Esophagus squamous epithelium (tissue), 5 donors: ENCODE data around the gene HMCN2. TPM values are rescaled to one million over a fixed set of nuclear protein-coding genes. Genes with fewer than 3 reads are reported as not detected.

ENCODE experiments used
- DNase-seq: peaks from one replicate; lab custom pipeline; 2025; lab: John Stamatoyannopoulos, UW
- H3K27ac ChIP-seq, 4 donors: fragments of 200-600 bp; sonication (generic); one replicate each; pipeline ENCODE4 v1.5.1; 2016 to 2019; ENCODE audit warnings: mild to moderate bottlenecking in 1 of 4
- H3K27me3 ChIP-seq, 4 donors: fragments of 200-600 bp; sonication (generic); 1 replicate in 3 of 4; 2 replicates in 1 of 4; pipeline versions ENCODE4 v1.5.1 to v1.6.0; 2017 to 2021; ENCODE audit warnings: antibody characterized with exemption in 1 of 4
- H3K36me3 ChIP-seq, 3 donors: fragments of 200-600 bp; sonication (generic); one replicate each; pipeline ENCODE4 v1.5.1; 2016 to 2019
- H3K4me1 ChIP-seq, 3 donors: fragments of 200-600 bp; sonication (generic); one replicate each; pipeline ENCODE4 v1.5.1; 2017 to 2019
- H3K4me3 ChIP-seq, 4 donors: fragments of 200-600 bp; sonication (generic); 1 replicate in 3 of 4; 2 replicates in 1 of 4; pipeline ENCODE4 v1.5.1; 2016 to 2019; ENCODE audit warnings: mild to moderate bottlenecking in 2 of 4, moderate library complexity in 1 of 4
- H3K9me3 ChIP-seq, 3 donors: fragments of 200-600 bp; sonication (generic); one replicate each; pipeline ENCODE4 v1.5.1; 2016 to 2019
- POLR2A ChIP-seq, 4 donors: fragments of 450-650 bp; IDR thresholded peaks; one replicate each; pipeline ENCODE4 v1.6.1; 2017; ENCODE audit warnings: antibody characterized with exemption in 4 of 4, mild to moderate bottlenecking in 4 of 4, moderate library complexity in 3 of 4
- WGBS, 2 donors: methylation state at CpG; one replicate each; pipeline ENCODE4 v1.1.5; 2018; 5-methylcytosine and 5-hydroxymethylcytosine counted together
- intact Hi-C: fragments of 100-400 bp; cut with DNase I; formaldehyde crosslinking; loops from one replicate; pipeline ENCODE4 v1.15.0; 2022
- total RNA-seq, 4 donors: library from RNA; depleted of rRNA; stranded (reverse); fragments of >200 nt; gene quantifications; one replicate each; pipeline ENCODE4 v1.1.0, GENCODE V29; 2016
- TF ChIP-seq, protein P1 (sequence below), 6 experiments: fragments of 450-650 bp in 4 of 6; fragments of 200-600 bp in 2 of 6; sonication (generic) in 2 of 6; IDR thresholded peaks; one replicate each; pipeline ENCODE4 v1.5.1; 2016 to 2019; ENCODE audit warnings: antibody characterized with exemption in 6 of 6, mild to moderate bottlenecking in 4 of 6, moderate library complexity in 4 of 6
- donor health status: DM: yes; HTN: yes; CAD: no.

Gene HMCN2
- total RNA-seq, result 1 to 10 TPM in 1 of 4 donors, under 1 TPM in 3; 0.53 to 4.8 (median 0.78) TPM

- Histone ChIP-seq H3K27me3 (peaks cover 0 to 83% (median 5%) of the 10 kb centered on the region in 4 donors), H3K4me3 (peak within 1 kb of the TSS in 3 of 4 donors; percentile 32 to 65 (median 47))
Measured at GRCh38 chr9:130265431-130266235, at the start of gene HMCN2. HMCN2 (plus strand) TSS chr9:130265760; CDS start chr9:130265879, 119 bp downstream.

DNA sequence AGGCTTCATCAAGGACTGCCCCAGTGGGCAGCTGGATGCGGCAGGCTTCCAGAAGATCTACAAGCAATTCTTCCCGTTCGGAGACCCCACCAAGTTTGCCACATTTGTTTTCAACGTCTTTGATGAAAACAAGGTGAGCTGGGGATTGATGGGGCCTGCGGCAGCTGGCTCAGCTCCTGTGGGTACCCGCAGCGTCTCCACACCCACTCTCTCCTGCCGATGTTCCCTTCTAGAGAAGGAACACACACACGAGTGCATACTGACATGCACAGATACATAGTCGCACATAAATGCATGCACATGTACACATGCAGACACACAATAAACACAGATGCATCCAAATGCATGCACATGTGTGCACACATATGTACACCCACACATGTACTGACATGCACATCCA is 47.7 kb upstream of the HMCN2 start:
- Histone ChIP-seq H3K36me3 (peaks cover 0 to 34% (median 0%) of the 10 kb centered on the region in 3 donors), H3K4me1 (peaks cover 1 to 42% (median 7%) of the 10 kb centered on the region in 3 donors), H3K27ac (no peak overlapping the region), H3K9me3 (no peaks in the 10 kb centered on the region), H3K27me3 (no peaks in the 10 kb centered on the region), H3K4me3 (no peak overlapping the region)
- TF ChIP-seq, protein P1, sequence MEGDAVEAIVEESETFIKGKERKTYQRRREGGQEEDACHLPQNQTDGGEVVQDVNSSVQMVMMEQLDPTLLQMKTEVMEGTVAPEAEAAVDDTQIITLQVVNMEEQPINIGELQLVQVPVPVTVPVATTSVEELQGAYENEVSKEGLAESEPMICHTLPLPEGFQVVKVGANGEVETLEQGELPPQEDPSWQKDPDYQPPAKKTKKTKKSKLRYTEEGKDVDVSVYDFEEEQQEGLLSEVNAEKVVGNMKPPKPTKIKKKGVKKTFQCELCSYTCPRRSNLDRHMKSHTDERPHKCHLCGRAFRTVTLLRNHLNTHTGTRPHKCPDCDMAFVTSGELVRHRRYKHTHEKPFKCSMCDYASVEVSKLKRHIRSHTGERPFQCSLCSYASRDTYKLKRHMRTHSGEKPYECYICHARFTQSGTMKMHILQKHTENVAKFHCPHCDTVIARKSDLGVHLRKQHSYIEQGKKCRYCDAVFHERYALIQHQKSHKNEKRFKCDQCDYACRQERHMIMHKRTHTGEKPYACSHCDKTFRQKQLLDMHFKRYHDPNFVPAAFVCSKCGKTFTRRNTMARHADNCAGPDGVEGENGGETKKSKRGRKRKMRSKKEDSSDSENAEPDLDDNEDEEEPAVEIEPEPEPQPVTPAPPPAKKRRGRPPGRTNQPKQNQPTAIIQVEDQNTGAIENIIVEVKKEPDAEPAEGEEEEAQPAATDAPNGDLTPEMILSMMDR (IDR thresholded peaks at IDR 0.05), result no peak
- TF ChIP-seq POLR2A (IDR thresholded peaks at IDR 0.05), result no peak
- 84 to 85% methylated on average over 10 of the region's 10 CpGs for WGBS, 2 donors
- no peak for DNase-seq
- intact Hi-C loops, result no loop called here

More at GRCh38 chr9:130265431-130266235, at the start of gene HMCN2:
- Histone ChIP-seq H3K4me1 (peaks cover 7 to 52% (median 17%) of the 10 kb centered on the region in 3 donors), H3K36me3 (no peaks in the 10 kb centered on the region), H3K9me3 (no peaks in the 10 kb centered on the region), H3K27ac (peak within 1 kb of the TSS; percentile 41 to 90 (median 82))
- 0% methylated on average over 1 to 5 of the region's 89 CpGs for WGBS, 2 donors
- TF ChIP-seq, protein P1 (IDR thresholded peaks at IDR 0.05), result no peak
- no peak for TF ChIP-seq POLR2A (IDR thresholded peaks at IDR 0.05)
- no peak for DNase-seq
- intact Hi-C loops, result loop anchor here (10.0 kb wide), 1 partner anchor 69 kb away; no protein-coding TSS in a partner anchor

- H3K4me1 ChIP-seq, result peaks cover 0 to 24% (median 5%) of the 10 kb centered on the region in 3 donors
- H3K27ac ChIP-seq, result peak overlapping the region in 3 of 4 donors; percentile 62 to 65 (median 62)
- WGBS, 2 donors, result 70% methylated on average over 2 of the region's 16 CpGs; no CpG with 5 or more reads in 1 of the 2 donors
- H3K27me3 ChIP-seq, result no peaks in the 10 kb centered on the region
- TF ChIP-seq POLR2A (IDR thresholded peaks at IDR 0.05), result no peak
- TF ChIP-seq, protein P1 (IDR thresholded peaks at IDR 0.05), result no peak
- H3K4me3 ChIP-seq, result no peak overlapping the region
- intact Hi-C loops, result no loop called here
- peaks cover 0 to 45% (median 0%) of the 10 kb centered on the region in 3 donors for H3K36me3 ChIP-seq
- DNase-seq, result no peak
- no peaks in the 10 kb centered on the region for H3K9me3 ChIP-seq
Measured at GRCh38 chr9:130219661-130220096, 45.9 kb upstream of the HMCN2 start.

DNA sequence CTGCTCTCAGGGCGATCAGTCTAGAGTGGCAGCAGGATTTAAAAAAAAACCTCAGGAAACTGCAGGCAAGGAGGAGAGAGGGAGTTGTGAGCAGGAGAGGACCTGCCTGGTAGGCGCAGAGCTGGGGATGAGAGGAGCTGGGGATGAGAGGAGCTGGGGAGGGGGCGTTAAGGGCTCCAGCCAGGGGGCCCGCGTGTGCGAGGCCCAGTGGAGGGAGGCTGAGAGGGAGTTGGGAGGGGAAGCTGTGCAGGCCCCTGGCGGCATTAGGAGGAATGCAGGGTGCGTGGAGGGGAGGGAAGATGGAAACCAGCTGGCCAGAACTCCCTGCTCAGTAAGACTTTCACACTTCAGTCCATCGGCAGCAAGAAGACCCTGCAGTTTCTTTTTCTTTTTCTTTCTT is 45.2 kb upstream of the HMCN2 start:
- 51 to 55% methylated on average over 9 of the region's 9 CpGs for WGBS, 2 donors

More for the DNA sequence above, 45.2 kb upstream of the HMCN2 start:
- H3K27me3 ChIP-seq, result no peaks in the 10 kb centered on the region
- intact Hi-C loops, result no loop called here
- no peaks in the 10 kb centered on the region for H3K9me3 ChIP-seq
- no peak for DNase-seq
- no peak overlapping the region for H3K4me3 ChIP-seq
- peak overlapping the region in 2 of 4 donors; percentile 62 to 65 for H3K27ac ChIP-seq
- H3K4me1 ChIP-seq, result peaks cover 0 to 17% (median under 1%) of the 10 kb centered on the region in 3 donors
- H3K36me3 ChIP-seq, result peaks cover 0 to 52% (median 0%) of the 10 kb centered on the region in 3 donors
- TF ChIP-seq, protein P1 (IDR thresholded peaks at IDR 0.05), result peak in 2 of 6 experiments; percentile 7 to 23
- TF ChIP-seq POLR2A (IDR thresholded peaks at IDR 0.05), result no peak
